K562 (cell line): ENCODE data around the gene HAUS1. TPM values are rescaled to one million over a fixed set of nuclear protein-coding genes. Genes with fewer than 3 reads are reported as not detected.
A peak's percentile ranks its signal among the peaks of the same experiment; 100 is the strongest.

Experiments used
- ATF3 ChIP-seq, 2 experiments: fragments of 450-650 bp in 1 of 2; sonication (generic) in 1 of 2; formaldehyde crosslinking in 1 of 2; IDR thresholded peaks in 1 of 2; conservative IDR thresholded peaks in 1 of 2; 2 replicates each; pipeline versions ENCODE4 v1.6.1 to v1.8.1; 2016 to 2023; ENCODE audit warnings: mild to moderate bottlenecking in 2 of 2, moderate library complexity in 2 of 2, inconsistent platforms in 1 of 2, missing genetic modification reagents in 1 of 2
- KLF16 ChIP-seq: IDR thresholded peaks from 2 replicates; pipeline ENCODE4 v1.6.1; 2016; ENCODE audit warnings: antibody characterized with exemption
- NEUROD1 ChIP-seq: fragments of 150-350 bp; IDR thresholded peaks from 2 replicates; pipeline ENCODE4 v1.6.1; 2014; ENCODE audit warnings: borderline replicate concordance, low read length, low read depth; ENCODE audit not compliant: partially characterized antibody
- PREB ChIP-seq: sonication (generic); formaldehyde crosslinking; IDR thresholded peaks from 2 replicates; pipeline ENCODE4 v1.8.1; 2023; ENCODE audit warnings: mild to moderate bottlenecking, missing genetic modification reagents
- RCOR1 ChIP-seq, 2 experiments: IDR thresholded peaks; 2 replicates each; pipeline ENCODE4 v1.6.1; 2012; ENCODE audit warnings: low read depth in 2 of 2, low read length in 2 of 2, borderline replicate concordance in 1 of 2, improper control_type of control experiment in 1 of 2
- SAFB ChIP-seq: fragments of 200-400 bp; formaldehyde crosslinking; IDR thresholded peaks from 2 replicates; pipeline ENCODE4 v1.6.1; 2017; ENCODE audit warnings: low read depth, low read length, borderline replicate concordance
- SMARCA4 ChIP-seq: fragments of 450-650 bp; IDR thresholded peaks from 2 replicates; pipeline ENCODE4 v1.6.1; 2016
- STAT5A ChIP-seq: IDR thresholded peaks from 2 replicates; pipeline ENCODE4 v1.6.1; 2012; ENCODE audit warnings: low read length, inconsistent platforms, borderline replicate concordance
- ZKSCAN1 ChIP-seq: fragments of 150-350 bp; IDR thresholded peaks from 2 replicates; pipeline ENCODE4 v1.6.1; 2016; ENCODE audit warnings: low read depth, low read length
- ZNF395 ChIP-seq: fragments of 200-800 bp; sonication (Bioruptor generic); IDR thresholded peaks from 2 replicates; pipeline ENCODE4 v1.6.1; 2017; ENCODE audit warnings: missing genetic modification characterization, missing compliant biosample characterization
- ZNF589 ChIP-seq: fragments of 200-800 bp; sonication (Bioruptor generic); IDR thresholded peaks from 2 replicates; pipeline ENCODE4 v1.6.1; 2016; ENCODE audit warnings: low read depth, missing genetic modification characterization, missing compliant biosample characterization
- ZNF668 ChIP-seq: fragments of 250-450 bp; sonication (Bioruptor Pico); IDR thresholded peaks from 2 replicates; pipeline ENCODE4 v1.8.0; 2022; ENCODE audit warnings: mild to moderate bottlenecking, inconsistent platforms
- polyA plus RNA-seq, 8 experiments: library from polyadenylated mRNA; depleted of rRNA in 4 of 8; stranded (reverse) in 5 of 8; unstranded in 3 of 8; fragments of >200 nt; fragmentation: Nextera tagmentation in 2 of 8; fragmentation: Illumina TruSeq in 1 of 8; extraction: Ambion mirVana in 2 of 8; extraction: Trizol in 1 of 8; gene quantifications; 2 replicates each; pipeline versions ENCODE4 v1.2.1 to v1.2.3, GENCODE V29; 2011 to 2014; ENCODE audit warnings: inconsistent platforms in 1 of 8, missing spikeins in 1 of 8
- total RNA-seq, 7 experiments: library from RNA; depleted of rRNA in 6 of 7; stranded (reverse); fragments of >200 nt in 6 of 7; fragmentation: Illumina TruSeq in 2 of 7; extraction: Trizol in 2 of 7; gene quantifications; 2 replicates each; pipeline versions ENCODE4 v1.2.1 to v1.2.3, GENCODE V29; 2011 to 2021; ENCODE audit warnings: low replicate concordance in 1 of 7
- TF ChIP-seq, protein P1 (sequence below), 2 experiments: fragments of 450-650 bp; IDR thresholded peaks; 2 replicates each; pipeline ENCODE4 v1.6.1; 2016; ENCODE audit warnings: mild to moderate bottlenecking in 2 of 2, borderline replicate concordance in 1 of 2, low read depth in 1 of 2, moderate library complexity in 1 of 2

HAUS1 gene
- total and polyA plus RNA-seq, 9 of the 15 experiments (the other 6 are each of a cell fraction or from before 2014, with no cell fraction given), result 45.6 to 135 (median 76.3) TPM

- TF ChIP-seq, protein P1, sequence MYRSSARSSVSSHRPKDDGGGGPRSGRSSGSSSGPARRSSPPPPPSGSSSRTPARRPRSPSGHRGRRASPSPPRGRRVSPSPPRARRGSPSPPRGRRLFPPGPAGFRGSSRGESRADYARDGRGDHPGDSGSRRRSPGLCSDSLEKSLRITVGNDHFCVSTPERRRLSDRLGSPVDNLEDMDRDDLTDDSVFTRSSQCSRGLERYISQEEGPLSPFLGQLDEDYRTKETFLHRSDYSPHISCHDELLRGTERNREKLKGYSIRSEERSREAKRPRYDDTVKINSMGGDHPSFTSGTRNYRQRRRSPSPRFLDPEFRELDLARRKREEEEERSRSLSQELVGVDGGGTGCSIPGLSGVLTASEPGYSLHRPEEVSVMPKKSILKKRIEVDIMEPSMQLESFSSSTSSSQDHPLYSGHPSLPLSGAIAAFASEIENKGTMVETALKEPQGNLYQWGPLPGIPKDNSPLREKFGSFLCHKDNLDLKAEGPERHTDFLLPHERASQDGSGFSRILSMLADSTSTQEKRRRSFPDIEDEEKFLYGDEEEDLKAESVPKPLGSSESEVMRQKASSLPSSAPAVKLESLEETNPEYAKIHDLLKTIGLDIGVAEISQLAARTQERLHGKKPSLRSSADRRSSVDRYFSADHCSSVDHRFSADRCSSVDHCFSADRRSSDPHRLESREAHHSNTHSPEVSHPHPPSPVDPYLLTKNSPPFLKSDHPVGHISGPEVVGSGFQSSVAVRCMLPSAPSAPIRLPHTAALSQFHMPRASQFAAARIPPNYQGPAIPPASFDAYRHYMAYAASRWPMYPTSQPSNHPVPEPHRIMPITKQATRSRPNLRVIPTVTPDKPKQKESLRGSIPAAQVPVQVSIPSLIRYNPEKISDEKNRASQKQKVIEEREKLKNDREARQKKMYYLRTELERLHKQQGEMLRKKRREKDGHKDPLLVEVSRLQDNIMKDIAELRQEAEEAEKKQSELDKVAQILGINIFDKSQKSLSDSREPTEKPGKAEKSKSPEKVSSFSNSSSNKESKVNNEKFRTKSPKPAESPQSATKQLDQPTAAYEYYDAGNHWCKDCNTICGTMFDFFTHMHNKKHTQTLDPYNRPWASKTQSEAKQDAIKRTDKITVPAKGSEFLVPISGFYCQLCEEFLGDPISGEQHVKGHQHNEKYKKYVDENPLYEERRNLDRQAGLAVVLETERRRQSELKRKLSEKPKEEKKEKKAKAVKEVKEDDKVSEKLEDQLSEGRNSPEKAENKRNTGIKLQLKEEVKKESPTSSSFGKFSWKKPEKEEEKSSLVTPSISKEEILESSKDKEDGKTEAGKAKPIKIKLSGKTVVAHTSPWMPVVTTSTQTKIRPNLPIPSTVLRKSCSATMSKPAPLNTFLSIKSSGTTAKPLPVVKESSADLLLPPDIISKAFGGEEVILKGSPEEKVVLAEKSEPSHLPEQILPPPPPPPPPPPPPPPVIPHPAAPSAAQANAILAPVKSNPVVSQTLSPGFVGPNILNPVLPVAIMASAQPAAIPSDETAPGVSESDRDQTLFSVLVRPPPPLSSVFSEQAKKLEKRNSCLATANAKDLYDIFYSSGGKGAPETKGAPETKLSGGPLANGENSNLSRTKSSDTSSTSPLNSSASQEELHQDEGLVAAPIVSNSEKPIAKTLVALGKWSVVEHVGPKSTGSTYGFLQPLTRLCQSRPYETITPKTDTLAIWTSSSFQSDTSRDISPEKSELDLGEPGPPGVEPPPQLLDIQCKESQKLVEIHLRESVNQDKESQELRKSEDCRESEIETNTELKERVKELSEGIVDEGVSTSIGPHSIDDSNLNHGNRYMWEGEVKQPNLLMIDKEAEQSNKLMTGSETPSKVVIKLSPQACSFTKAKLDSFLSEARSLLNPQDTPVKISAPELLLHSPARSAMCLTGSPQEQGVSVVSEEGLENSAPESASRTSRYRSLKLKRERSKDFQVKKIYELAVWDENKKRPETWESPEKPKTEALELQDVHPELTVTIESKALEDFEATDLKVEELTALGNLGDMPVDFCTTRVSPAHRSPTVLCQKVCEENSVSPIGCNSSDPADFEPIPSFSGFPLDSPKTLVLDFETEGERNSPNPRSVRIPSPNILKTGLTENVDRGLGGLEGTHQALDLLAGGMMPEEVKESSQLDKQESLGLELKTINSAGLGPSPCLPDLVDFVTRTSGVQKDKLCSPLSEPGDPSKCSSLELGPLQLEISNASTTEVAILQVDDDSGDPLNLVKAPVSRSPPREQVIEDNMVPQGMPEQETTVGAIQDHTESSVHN (IDR thresholded peaks at IDR 0.05; ENCODE audit: borderline replicate concordance in 1 of 2, low read depth in 1 of 2), result no peak
- TF ChIP-seq NEUROD1 (peak; percentile 73), ZKSCAN1 (no peak), ZNF589 (CRISPR knock-in tag) (peak; percentile 97), PREB (no peak), ZNF395 (CRISPR knock-in tag) (peak; percentile 92), RCOR1 (IDR thresholded peaks at IDR 0.05; ENCODE audit: borderline replicate concordance in 1 of 2, low read depth in 2 of 2, low read length in 2 of 2) (peak in 1 of 2 experiments; percentile 92; a peak in 3 of 4 replicates), SAFB (no peak), SMARCA4 (peak; percentile 93), STAT5A (peak; percentile 95), ATF3 (IDR thresholded peaks at IDR 0.05) (peak; percentile 50), ATF3 (CRISPR knock-in tag; conservative IDR thresholded peaks at IDR 0.05) (no peak), ZNF668 (CRISPR knock-in tag) (peak; percentile 71; the same call in 1 of the 2 replicates), KLF16 (peak; percentile 99)
Observed at GRCh38 chr18:46152808-46153617, 48.8 kb downstream of the HAUS1 start (continued).
